ENCODE results near the gene GNPTG. TPM values are rescaled to one million over a fixed set of nuclear protein-coding genes. Genes with fewer than 3 reads are reported as not detected.

GNPTG gene
- total RNA-seq, 4 donors from 2014 or later, result 20.6 to 37.5 (median 30.2) TPM

DNA sequence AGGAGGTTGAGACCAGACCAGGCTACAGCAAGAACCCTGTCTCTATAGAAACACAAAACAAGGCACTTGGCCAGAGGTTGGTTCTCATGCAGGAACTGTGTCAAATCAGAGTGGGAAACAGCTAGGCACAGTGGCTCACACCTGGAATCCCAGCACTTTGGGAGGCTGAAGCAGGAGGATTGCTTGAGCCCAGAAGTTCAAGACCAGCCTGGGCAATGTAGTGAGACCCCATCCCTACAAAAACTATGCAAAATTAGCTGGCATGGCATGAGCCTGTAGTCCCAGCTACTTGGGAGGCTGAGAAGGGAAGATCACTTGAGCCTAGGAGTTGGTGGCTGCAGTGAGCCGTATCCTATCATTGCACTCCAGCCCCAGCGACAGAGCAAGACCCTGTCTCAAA is 61.1 kb downstream of the GNPTG start:
- no peaks in the 10 kb centered on the region for H3K9me3 ChIP-seq
- no peak for ATAC-seq
- no peak overlapping the region for H3K4me3 ChIP-seq
- H3K27ac ChIP-seq, result no peak overlapping the region
- no peaks in the 10 kb centered on the region for H3K27me3 ChIP-seq
- peaks cover 10 to 27% of the 10 kb centered on the region in 2 donors for H3K4me1 ChIP-seq
- peaks cover 0 to 1% of the 10 kb centered on the region in 2 donors for H3K36me3 ChIP-seq
- in situ Hi-C loops (cut with MboI; ENCODE audit: low sequenced_read_pairs in 4 of 4), result loop anchor here in 1 of 4 donors (10.0 kb wide), 1 partner anchor 48 kb away; no protein-coding TSS in a partner anchor
- intact Hi-C loops (cut with DNase I; ENCODE audit: low total_unique reads), result loop anchor here (1.0 kb wide), 1 partner anchor 50 kb away; no protein-coding TSS in a partner anchor
- TF ChIP-seq, protein P1, sequence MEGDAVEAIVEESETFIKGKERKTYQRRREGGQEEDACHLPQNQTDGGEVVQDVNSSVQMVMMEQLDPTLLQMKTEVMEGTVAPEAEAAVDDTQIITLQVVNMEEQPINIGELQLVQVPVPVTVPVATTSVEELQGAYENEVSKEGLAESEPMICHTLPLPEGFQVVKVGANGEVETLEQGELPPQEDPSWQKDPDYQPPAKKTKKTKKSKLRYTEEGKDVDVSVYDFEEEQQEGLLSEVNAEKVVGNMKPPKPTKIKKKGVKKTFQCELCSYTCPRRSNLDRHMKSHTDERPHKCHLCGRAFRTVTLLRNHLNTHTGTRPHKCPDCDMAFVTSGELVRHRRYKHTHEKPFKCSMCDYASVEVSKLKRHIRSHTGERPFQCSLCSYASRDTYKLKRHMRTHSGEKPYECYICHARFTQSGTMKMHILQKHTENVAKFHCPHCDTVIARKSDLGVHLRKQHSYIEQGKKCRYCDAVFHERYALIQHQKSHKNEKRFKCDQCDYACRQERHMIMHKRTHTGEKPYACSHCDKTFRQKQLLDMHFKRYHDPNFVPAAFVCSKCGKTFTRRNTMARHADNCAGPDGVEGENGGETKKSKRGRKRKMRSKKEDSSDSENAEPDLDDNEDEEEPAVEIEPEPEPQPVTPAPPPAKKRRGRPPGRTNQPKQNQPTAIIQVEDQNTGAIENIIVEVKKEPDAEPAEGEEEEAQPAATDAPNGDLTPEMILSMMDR (IDR thresholded peaks at IDR 0.05 in 4 of 5, conservative IDR thresholded peaks at IDR 0.05 in 1 of 5), result no peak
- no peak for TF ChIP-seq POLR2A (IDR thresholded peaks at IDR 0.05)
- DNase-seq, result no peak

Other genes with a start within 250 kb of the GNPTG start
- 10 to 100 TPM in 1 of 4 donors, 1 to 10 TPM in 3; 3.7 to 12.8 (median 4.5) TPM for gene CACNA1H, start 198.8 kb upstream of the GNPTG start, total RNA-seq
- gene TPSG1, start 126.7 kb upstream of the GNPTG start, total RNA-seq, result under 1 TPM in 1 of 4 donors, not detected in 3; 0.29 TPM
- gene TPSB2, start 121.7 kb upstream of the GNPTG start, total RNA-seq, result 10 to 100 TPM in 2 of 4 donors, 1 to 10 TPM in 2; 3.7 to 14.3 (median 9.5) TPM
- gene TPSAB1, start 111.2 kb upstream of the GNPTG start, total RNA-seq, result 10 to 100 TPM in 1 of 4 donors, 1 to 10 TPM in 3; 3.3 to 14.9 (median 7.8) TPM
- gene TPSD1, start 95.9 kb upstream of the GNPTG start, total RNA-seq, result 1 to 10 TPM in 1 of 4 donors, not detected in 3; 2.5 TPM
- gene UBE2I, start 42.3 kb upstream of the GNPTG start, total RNA-seq, result 10 to 100 TPM; 28.9 to 80.4 (median 41.7) TPM
- 1 to 10 TPM in 3 of 4 donors, under 1 TPM in 1; 0.05 to 4.4 (median 2.5) TPM for gene BAIAP3, start 18.3 kb upstream of the GNPTG start, total RNA-seq
- gene TSR3, start 53 bp upstream of the GNPTG start, total RNA-seq, result 100 to 1,000 TPM in 1 of 4 donors, 10 to 100 TPM in 3; 63.3 to 103 (median 72.4) TPM
- gene UNKL, start 62.8 kb downstream of the GNPTG start, total RNA-seq, result 10 to 100 TPM; 31.8 to 38.8 (median 35.8) TPM
- 10 to 100 TPM; 11.3 to 33.0 (median 20.9) TPM for gene UQCC4, start 68.8 kb downstream of the GNPTG start, total RNA-seq
- not detected for gene PERCC1, start 79.1 kb downstream of the GNPTG start, total RNA-seq
- under 1 TPM in 1 of 4 donors, not detected in 3; 0.40 TPM for gene CCDC154, start 92.6 kb downstream of the GNPTG start, total RNA-seq
- gene CLCN7, start 123.1 kb downstream of the GNPTG start, total RNA-seq, result 10 to 100 TPM; 24.8 to 45.8 (median 38.4) TPM
- gene PTX4, start 137.0 kb downstream of the GNPTG start, total RNA-seq, result under 1 TPM in 1 of 4 donors, not detected in 3; 0.41 TPM
- gene TELO2, start 141.4 kb downstream of the GNPTG start, total RNA-seq, result 10 to 100 TPM in 2 of 4 donors, 1 to 10 TPM in 2; 2.9 to 11.2 (median 9.8) TPM
- gene TMEM204, start 181.7 kb downstream of the GNPTG start, total RNA-seq, result 10 to 100 TPM; 14.7 to 27.7 (median 22.1) TPM

All from gastrocnemius medialis (tissue), 4 donors.